HT-29 (cell line): ENCODE results near the gene PDCD5. TPM values are rescaled to one million over a fixed set of nuclear protein-coding genes. Genes with fewer than 3 reads are reported as not detected.

Source experiments
- DNase-seq: peaks from one replicate; pipeline ENCODE4 v3.0.0-alpha.2; 2015; ENCODE audit warnings: low spot score
- small RNA-seq: library from RNA; depleted of rRNA; stranded (forward); fragments of <200 nt; gene quantifications from one replicate; pipeline ENCODE3, GENCODE V24; 2014
- total RNA-seq: library from RNA; depleted of rRNA; stranded (reverse); fragments of >200 nt; shearing (Covaris generic); gene quantifications from 2 replicates; pipeline ENCODE4 v1.2.3, GENCODE V29; 2014; rRNA removed

PDCD5 gene
- total RNA-seq, 1 experiment from 2014 or later, result 204 TPM

GRCh38 chr19:32631381-32631780 lies 50.4 kb downstream of the PDCD5 start:
- no peak for DNase-seq

Small RNA genes within 50 kb of the gene (small RNA-seq; reads per million reads assigned to genes)
- gene SNORA68B, result 1.6 reads per million, percentile 56 among the genes with 10 or more reads in this experiment

Other genes with a start within 250 kb of the PDCD5 start
- gene ZNF507, start 235.6 kb upstream of the PDCD5 start, total RNA-seq, result 5.3 and 6.5 TPM in 2 replicates
- 17.2 and 21.9 TPM in 2 replicates for gene DPY19L3, start 175.4 kb upstream of the PDCD5 start, total RNA-seq
- 39.4 and 43.1 TPM in 2 replicates for gene ANKRD27, start 94.0 kb downstream of the PDCD5 start, total RNA-seq
- 0.70 and 1.0 TPM in 2 replicates for gene RGS9BP, start 94.7 kb downstream of the PDCD5 start, total RNA-seq
- 18.4 and 19.9 TPM in 2 replicates for gene NUDT19, start 110.6 kb downstream of the PDCD5 start, total RNA-seq
- 0.03 TPM in 1 of 2 replicates, not detected in the other for gene TDRD12, start 138.6 kb downstream of the PDCD5 start, total RNA-seq